Measurements from ENCODE around the gene NELL1.
"Not testable (repeated sequence)": the region's sequence is repeated elsewhere in the genome, so short reads cannot be mapped to it uniquely, and the experiment has no call there.

The NELL1 gene

GRCh38 chr11:21104641-21105040 is 435.3 kb downstream of the NELL1 start:
- DNase-seq (ENCODE audit: low spot score) (no peak), FAIRE-seq (no peak)

GRCh38 chr11:21105196-21105917 is 436.0 kb downstream of the NELL1 start:
- FAIRE-seq: no peak
- DNase-seq (ENCODE audit: low spot score): no peak

- FAIRE-seq: no peak
Observed at GRCh38 chr11:21109341-21109740, 440.0 kb downstream of the NELL1 start.

GRCh38 chr11:21110415-21110814 is 441.0 kb downstream of the NELL1 start:
- DNase-seq (ENCODE audit: low spot score): no peak

More at GRCh38 chr11:21109341-21109740, 440.0 kb downstream of the NELL1 start:
- no peak for DNase-seq (ENCODE audit: low spot score)

DNA sequence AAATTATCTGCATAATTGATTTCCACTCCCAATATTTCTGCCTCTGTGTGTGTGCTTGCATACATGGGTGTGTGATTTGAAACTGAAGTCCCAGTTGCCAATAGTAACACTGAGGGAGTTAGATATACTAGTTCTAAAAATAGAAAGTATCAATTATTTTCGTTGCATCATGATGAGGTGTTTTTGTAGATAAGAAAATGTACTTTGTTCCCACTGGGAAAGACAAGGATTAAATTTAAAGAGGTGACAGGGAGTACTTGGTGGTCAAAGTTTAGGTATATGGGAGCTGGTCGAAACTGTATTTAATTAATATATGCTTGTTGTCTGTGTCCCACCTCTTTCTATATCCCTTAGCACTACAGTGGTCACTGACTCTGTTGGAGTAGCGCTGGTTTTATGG is 444.5 kb downstream of the NELL1 start:
- DNase-seq (ENCODE audit: low spot score) (no peak), FAIRE-seq (no peak)

More at GRCh38 chr11:21110415-21110814, 441.0 kb downstream of the NELL1 start:
- no peak for FAIRE-seq

- no peak for FAIRE-seq
Observed at GRCh38 chr11:21116009-21116408, 446.6 kb downstream of the NELL1 start.

DNA sequence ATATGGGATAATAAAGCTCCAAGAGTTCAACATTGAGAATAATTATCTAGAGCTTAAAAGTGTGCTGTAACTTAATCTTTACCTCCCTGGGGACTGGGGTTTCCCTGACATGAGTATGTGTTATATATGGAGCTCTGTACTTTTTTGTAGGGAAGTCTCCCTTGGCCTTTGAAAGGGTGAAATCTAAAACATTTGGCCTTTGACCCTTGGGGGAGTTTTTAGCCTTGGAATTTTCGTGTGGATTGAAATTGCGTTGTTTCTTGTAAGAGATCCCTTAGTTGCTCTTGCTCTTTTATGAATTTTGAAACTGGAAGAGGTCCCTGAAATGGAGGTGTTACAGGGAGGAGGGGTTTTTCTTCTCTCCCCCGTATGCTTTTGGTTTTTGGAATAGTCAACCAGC is 450.0 kb downstream of the NELL1 start:
- DNase-seq (ENCODE audit: low spot score) (no peak), FAIRE-seq (no peak)

More at GRCh38 chr11:21116009-21116408, 446.6 kb downstream of the NELL1 start:
- DNase-seq (ENCODE audit: low spot score): no peak

DNA sequence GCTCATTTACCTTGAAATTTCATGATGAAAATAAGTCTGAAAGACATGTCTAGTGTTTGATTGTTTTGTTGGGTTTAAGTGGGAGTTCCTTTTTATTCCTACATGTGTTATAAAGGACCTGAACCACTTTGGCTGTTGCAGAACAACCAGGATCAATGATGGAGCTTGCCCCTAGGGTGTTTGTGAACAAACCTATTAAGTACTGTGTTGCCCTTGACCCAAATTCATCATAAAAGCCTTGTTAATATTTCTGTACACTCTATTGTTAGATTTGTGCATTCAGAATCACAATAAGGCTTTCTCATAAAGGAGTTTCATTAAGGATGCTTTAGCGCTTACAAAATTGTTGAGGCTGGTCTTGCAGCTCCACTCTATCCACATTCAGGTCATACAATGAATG is 452.6 kb downstream of the NELL1 start:
- no peak for DNase-seq (ENCODE audit: low spot score)

DNA sequence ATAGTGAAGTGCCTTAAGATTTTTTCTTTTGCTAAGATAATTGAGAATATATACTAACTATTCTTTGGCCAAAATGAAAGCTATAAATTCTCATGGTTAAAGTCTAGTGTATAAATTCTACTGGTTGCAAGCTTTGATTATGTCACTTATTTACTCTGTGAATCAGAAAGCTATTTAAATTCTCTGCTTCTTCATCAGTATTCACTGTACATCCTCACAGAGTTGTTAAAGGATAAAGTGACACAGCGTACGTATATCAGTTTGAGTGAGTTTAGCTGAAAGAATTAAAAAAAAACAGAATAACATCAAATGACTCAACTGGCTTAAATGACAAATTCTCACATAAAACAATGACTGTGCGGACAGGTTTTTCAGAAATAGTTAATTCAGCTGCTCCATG is 453.1 kb downstream of the NELL1 start:
- FAIRE-seq (no peak), DNase-seq (ENCODE audit: low spot score) (no peak)

More for the DNA sequence above, 452.6 kb downstream of the NELL1 start:
- no peak for FAIRE-seq

DNA sequence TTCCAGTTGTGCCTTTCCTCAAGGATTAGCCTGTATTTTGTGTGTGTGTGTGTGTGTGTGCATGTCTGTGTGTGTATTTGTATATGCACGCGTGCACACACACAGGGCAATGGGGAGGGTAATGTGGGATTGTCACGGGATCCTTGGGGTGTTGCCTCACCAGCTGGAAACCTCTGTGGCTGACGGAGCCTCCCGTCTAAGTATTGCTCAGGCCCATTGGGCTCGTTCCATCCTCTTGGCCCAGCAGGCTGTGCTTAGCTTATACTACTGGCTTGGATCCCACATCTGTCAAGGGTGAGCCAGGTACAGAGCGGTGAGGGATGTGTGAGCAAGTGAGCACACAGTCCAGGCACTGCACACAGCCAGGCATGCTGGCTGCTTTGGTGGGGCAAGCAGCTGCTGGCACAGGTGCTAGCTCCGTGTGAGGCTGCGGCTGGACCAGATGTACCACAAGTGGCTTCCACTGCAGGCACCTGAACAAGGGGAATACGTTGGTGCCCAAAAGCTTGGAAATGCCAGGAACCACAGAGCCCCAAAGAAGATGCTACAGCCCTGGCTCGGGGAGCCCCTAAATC is 462.8 kb downstream of the NELL1 start:
- no peak for DNase-seq (ENCODE audit: low spot score)
- no peak for FAIRE-seq

GRCh38 chr11:21133244-21133643 is 463.9 kb downstream of the NELL1 start:
- no peak for FAIRE-seq
- DNase-seq (ENCODE audit: low spot score): no peak

- no peak for DNase-seq (ENCODE audit: low spot score)
- FAIRE-seq: no peak
Observed at GRCh38 chr11:21133722-21134121, 464.3 kb downstream of the NELL1 start.

DNA sequence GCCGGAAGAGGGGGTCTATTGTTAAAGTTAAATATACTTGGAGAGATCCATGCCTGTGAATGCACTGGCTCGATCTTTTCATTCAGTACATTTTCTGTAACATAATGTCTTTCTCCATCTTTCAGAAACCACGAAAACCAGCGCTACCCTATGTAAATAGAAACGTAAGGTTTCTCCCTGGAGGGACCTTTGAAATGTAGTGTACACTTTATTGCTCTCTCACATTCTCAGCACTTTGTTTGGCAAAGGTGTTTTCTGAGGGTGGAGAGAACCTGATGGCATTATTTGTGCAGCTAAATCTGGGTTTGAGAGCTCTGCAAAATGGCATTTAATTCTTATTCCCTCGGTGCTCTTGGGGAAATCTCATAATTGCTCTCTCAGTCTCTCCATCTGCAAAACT is 468.4 kb downstream of the NELL1 start:
- DNase-seq (ENCODE audit: low spot score) (no peak), FAIRE-seq (no peak)

- FAIRE-seq; DNase-seq (ENCODE audit: low spot score): not testable (repeated sequence)
Observed at GRCh38 chr11:21141557-21141956, 472.2 kb downstream of the NELL1 start.

DNA sequence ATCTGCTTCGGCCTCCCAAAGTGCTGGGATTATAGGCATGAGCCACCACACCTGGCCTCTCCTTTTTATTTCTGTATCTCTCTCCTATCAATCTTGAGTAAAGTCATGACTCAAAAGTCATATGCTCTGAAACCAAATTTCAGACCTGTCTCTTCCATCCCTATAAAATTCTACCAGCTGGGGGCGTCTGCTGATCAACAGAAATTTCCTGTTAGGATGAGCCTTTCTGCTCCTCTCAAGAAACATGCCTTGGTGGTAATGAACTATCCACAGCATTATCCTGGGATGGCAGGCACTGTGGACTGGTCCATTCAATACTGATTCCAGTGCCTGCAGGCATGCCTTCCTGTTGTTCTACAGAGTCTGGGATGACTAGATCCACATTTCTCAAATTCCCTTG is 472.6 kb downstream of the NELL1 start:
- FAIRE-seq: no peak
- no peak for DNase-seq (ENCODE audit: low spot score)

- DNase-seq (ENCODE audit: low spot score) (no peak), FAIRE-seq (no peak)
Observed at GRCh38 chr11:21144531-21144930, 475.1 kb downstream of the NELL1 start.

- DNase-seq (ENCODE audit: low spot score) (no peak), FAIRE-seq (no peak)
Observed at GRCh38 chr11:21148376-21148775, 479.0 kb downstream of the NELL1 start.

- FAIRE-seq: no peak
- DNase-seq (ENCODE audit: low spot score): no peak
Observed at GRCh38 chr11:21160140-21160539, 490.8 kb downstream of the NELL1 start.

DNA sequence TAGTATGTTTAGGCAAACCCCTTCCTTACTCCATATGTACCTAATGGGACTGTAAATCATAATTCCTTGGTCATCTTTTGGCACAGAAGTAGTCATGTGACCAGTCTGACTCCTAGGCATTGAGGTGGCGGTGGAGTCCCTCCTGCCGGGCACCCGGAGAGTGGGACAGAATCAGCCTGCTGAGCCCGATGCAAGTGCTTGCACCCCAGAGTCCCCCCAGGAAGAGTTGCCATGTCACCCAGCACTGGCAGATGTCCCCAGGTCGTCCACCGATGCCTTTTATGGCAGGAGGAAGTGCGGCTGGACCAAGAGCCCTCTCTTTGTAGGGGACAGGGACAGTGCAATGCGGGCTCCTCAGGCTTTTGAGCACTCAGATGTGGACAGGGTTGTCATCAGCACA is 500.3 kb downstream of the NELL1 start:
- FAIRE-seq: no peak

DNA sequence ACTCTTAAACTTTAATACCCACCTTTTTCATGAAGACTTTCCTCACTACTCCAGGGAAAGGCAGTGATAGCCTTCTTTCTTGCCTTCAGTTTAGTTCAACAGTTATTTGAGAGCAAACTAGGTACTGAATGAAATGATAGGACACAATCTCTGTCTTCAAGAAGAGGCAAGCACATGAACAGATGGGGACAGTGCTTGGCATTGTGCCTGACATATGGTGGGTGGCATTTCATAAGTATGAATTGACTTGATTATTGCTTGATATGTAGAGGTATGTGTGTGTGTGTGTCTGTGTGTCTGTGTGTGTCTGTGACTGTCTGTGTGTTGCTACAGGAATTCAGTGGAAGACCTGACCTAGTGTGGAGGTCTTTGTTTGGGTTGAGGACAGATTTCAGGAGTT is 504.1 kb downstream of the NELL1 start:
- FAIRE-seq (no peak), DNase-seq (ENCODE audit: low spot score) (no peak)

More for the DNA sequence above, 500.3 kb downstream of the NELL1 start:
- DNase-seq (ENCODE audit: low spot score): no peak

DNA sequence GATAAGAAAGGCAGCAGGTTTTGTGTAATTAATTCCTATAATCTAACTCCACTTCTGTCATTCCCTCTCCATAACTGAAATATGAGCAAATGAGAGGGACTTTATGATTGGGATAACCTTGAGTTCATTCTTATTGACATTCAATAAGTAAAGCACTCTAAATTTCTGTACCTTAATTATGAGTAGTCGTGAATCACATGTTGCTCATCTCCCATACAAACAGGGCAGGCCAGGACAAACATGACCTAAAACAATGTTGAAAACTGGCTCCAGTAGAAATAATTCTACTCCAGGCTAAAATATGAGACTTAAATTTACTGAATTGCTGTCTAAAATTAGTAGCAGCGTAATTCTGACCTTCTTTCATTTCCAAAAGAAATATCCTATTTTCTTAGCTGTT is 505.4 kb downstream of the NELL1 start:
- FAIRE-seq (no peak), DNase-seq (ENCODE audit: low spot score) (no peak)

DNA sequence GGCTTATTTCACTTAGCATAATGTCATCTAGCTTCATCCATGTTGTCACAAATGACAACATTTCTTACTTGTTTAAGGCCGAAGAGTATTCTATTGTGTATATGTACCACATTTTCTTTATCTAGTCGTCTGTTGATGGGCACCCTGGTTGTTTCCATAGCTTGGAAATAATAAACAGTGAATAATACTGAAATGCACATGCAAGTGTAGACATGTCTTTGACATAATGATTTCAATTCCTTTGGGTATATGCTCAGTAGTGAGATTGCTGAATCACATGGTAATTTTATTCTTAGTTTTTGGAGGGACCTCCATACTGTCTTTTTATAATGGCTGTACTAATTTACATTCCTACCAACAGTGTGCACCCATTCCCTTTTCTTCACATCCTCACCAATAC is 508.0 kb downstream of the NELL1 start:
- no peak for FAIRE-seq

GRCh38 chr11:21179770-21180169 is 510.4 kb downstream of the NELL1 start:
- DNase-seq (ENCODE audit: low spot score) (no peak), FAIRE-seq (no peak)

More for the DNA sequence above, 508.0 kb downstream of the NELL1 start:
- DNase-seq (ENCODE audit: low spot score): no peak
